RWPE1 (cell line): Measurements from ENCODE around the gene CHTF8.

Source experiments
- CTCF ChIA-PET: fragments of 350-600 bp; sonication (Branson Sonifier 250); formaldehyde crosslinking; extraction: SDS; loops from one replicate; lab custom pipeline; 2021; lab: Yijun Ruan, JAX
- POLR2A ChIA-PET: fragments of 400-600 bp; formaldehyde crosslinking; extraction: SDS; loops from one replicate; lab custom pipeline; 2020; ENCODE audit warnings: antibody characterized with exemption; ENCODE audit not compliant: low non-redundant PET; lab: Yijun Ruan, JAX
- DNase-seq: peaks from one replicate; pipeline ENCODE4 v3.0.0; 2012; ENCODE audit warnings: low spot score
- H3K27ac ChIP-seq: fragments of 450-650 bp; 2 replicates; pipeline ENCODE4 v1.5.1; 2017
- CTCF ChIP-seq: fragments of 450-650 bp; conservative IDR thresholded peaks from 2 replicates; pipeline ENCODE4 v1.5.1; 2017; ENCODE audit warnings: low read depth, mild to moderate bottlenecking

The CHTF8 gene

GRCh38 chr16:69115361-69115760 is 17.0 kb downstream of the CHTF8 start:
- POLR2A ChIA-PET, result no interaction called here
- no peak for DNase-seq
- TF ChIP-seq CTCF, result no peak
- no peak overlapping the region for H3K27ac ChIP-seq
- CTCF ChIA-PET, result no interaction called here

GRCh38 chr16:69114976-69115355 is 17.4 kb downstream of the CHTF8 start:
- ChIA-PET CTCF (no interaction called here), POLR2A (no interaction called here)
- TF ChIP-seq CTCF, result no peak
- no peak for DNase-seq
- H3K27ac ChIP-seq, result no peak overlapping the region

- TF ChIP-seq CTCF, result no peak
- POLR2A ChIA-PET, result no interaction called here
- H3K27ac ChIP-seq, result peak overlapping the region; percentile 4; the same call in 1 of the 2 replicates
- no peak for DNase-seq
- CTCF ChIA-PET, result interaction anchor here (3.2 kb wide), 1 partner anchor 10 kb away, joined by 36 read pairs; no protein-coding TSS in a partner anchor
These were observed 17.9 kb downstream of the CHTF8 start for GRCh38 chr16:69114346-69114975.

GRCh38 chr16:69113216-69113615 is 19.2 kb downstream of the CHTF8 start:
- no peak for DNase-seq
- POLR2A ChIA-PET, result no interaction called here
- H3K27ac ChIP-seq, result peak overlapping the region; percentile 21; the same call in 1 of the 2 replicates
- no peak for TF ChIP-seq CTCF
- CTCF ChIA-PET, result interaction anchor here (0.6 to 3.2 kb wide), 4 partner anchors 10 to 1101 kb away, joined by 3 to 36 read pairs (median 4); no protein-coding TSS in a partner anchor

GRCh38 chr16:69112285-69113129 is 19.9 kb downstream of the CHTF8 start:
- TF ChIP-seq CTCF, result peak; percentile 70
- DNase-seq, result no peak
- ChIA-PET POLR2A (no interaction called here), CTCF (interaction anchor here (0.5 to 3.2 kb wide), 6 partner anchors 9 to 1101 kb away, joined by 3 to 36 read pairs (median 5); no protein-coding TSS in a partner anchor)
- peak overlapping the region; percentile 56 for H3K27ac ChIP-seq

- POLR2A ChIA-PET, result no interaction called here
- CTCF ChIA-PET, result interaction anchor here (0.5 to 3.2 kb wide), 2 partner anchors 12 to 225 kb away, joined by 3 to 36 read pairs; no protein-coding TSS in a partner anchor
- no peak for DNase-seq
- TF ChIP-seq CTCF, result no peak
- peak overlapping the region; percentile 56 for H3K27ac ChIP-seq
These were observed 20.5 kb downstream of the CHTF8 start for GRCh38 chr16:69111876-69112230.
